ENCODE measurements around the gene SLC36A4. TPM values are rescaled to one million over a fixed set of nuclear protein-coding genes. Genes with fewer than 3 reads are reported as not detected.

The SLC36A4 gene
- total and polyA plus RNA-seq, 2 of the 13 experiments (the other 11 are each of a cell fraction or from before 2014, with no cell fraction given), result 7.3 to 9.5 TPM

DNA sequence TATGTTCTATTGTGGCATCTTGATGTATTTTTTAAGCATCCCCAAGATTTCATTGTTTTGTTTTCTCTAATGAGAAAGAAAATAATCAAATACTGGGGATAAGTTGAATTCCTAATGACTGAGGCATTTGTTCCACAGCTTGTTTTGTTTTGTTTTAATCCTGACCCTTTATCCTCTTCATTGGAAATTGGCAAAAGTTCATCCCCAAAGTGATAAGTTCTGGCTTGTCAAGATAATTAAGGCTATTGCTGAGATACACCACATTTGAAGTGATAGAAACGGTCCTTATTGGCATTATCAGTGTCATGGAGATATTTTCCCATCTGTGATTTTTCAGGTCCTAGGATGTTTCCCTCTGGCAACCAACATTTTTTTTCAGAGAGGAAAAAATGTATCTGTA, 65.0 kb downstream of the SLC36A4 start:
- TF ChIP-seq ZFP41 (CRISPR knock-in tag; IDR thresholded peaks at IDR 0.05; ENCODE audit: borderline replicate concordance) (no peak), FOXO1 (CRISPR knock-in tag; IDR thresholded peaks at IDR 0.05) (no peak), HES4 (CRISPR knock-in tag; IDR thresholded peaks at IDR 0.05; ENCODE audit: borderline replicate concordance) (no peak), CHD4 (IDR thresholded peaks at IDR 0.05; ENCODE audit: borderline replicate concordance, low read length) (no peak), ZNF460 (CRISPR knock-in tag; IDR thresholded peaks at IDR 0.05; ENCODE audit: borderline replicate concordance) (no peak), ZNF580 (CRISPR knock-in tag; IDR thresholded peaks at IDR 0.05; ENCODE audit: borderline replicate concordance, low read depth) (no peak), ZNF343 (CRISPR knock-in tag; IDR thresholded peaks at IDR 0.05) (no peak), SIN3B (IDR thresholded peaks at IDR 0.05; ENCODE audit: low read length) (no peak), ZBTB44 (CRISPR knock-in tag; IDR thresholded peaks at IDR 0.05) (no peak), ZNF567 (CRISPR knock-in tag; IDR thresholded peaks at IDR 0.05; ENCODE audit: borderline replicate concordance) (no peak), MLLT10 (CRISPR knock-in tag; IDR thresholded peaks at IDR 0.05) (no peak), ZNF879 (CRISPR knock-in tag; IDR thresholded peaks at IDR 0.05) (no peak), MTF1 (CRISPR knock-in tag; IDR thresholded peaks at IDR 0.05) (no peak), CCAR2 (optimal IDR thresholded peaks at IDR 0.05; ENCODE audit: low read depth, low read length) (no peak), TRIM24 (CRISPR knock-in tag; IDR thresholded peaks at IDR 0.05) (no peak), MAF1 (CRISPR knock-in tag; IDR thresholded peaks at IDR 0.05; ENCODE audit: borderline replicate concordance) (no peak), TAF15 (IDR thresholded peaks at IDR 0.05; ENCODE audit: low read depth, low read length, poor library complexity, severe bottlenecking) (no peak)
- TF ChIP-seq, protein P1, sequence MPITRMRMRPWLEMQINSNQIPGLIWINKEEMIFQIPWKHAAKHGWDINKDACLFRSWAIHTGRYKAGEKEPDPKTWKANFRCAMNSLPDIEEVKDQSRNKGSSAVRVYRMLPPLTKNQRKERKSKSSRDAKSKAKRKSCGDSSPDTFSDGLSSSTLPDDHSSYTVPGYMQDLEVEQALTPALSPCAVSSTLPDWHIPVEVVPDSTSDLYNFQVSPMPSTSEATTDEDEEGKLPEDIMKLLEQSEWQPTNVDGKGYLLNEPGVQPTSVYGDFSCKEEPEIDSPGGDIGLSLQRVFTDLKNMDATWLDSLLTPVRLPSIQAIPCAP (CRISPR knock-in tag; IDR thresholded peaks at IDR 0.05; ENCODE audit: low read depth), result no peak
- ATAC-seq, result no peak
- Histone ChIP-seq H3K27me3 (ENCODE audit: control insufficient read depth in 1 of 2, insufficient read depth in 2 of 2, low read length in 2 of 2) (no peaks in the 10 kb centered on the region), H3K79me2 (ENCODE audit: insufficient read depth, low read length) (no peaks in the 10 kb centered on the region), H4K20me1 (ENCODE audit: insufficient read depth, low read length) (no peaks in the 10 kb centered on the region), H3K9ac (ENCODE audit: insufficient read depth, low read depth, low read length) (no peak overlapping the region), H3K9me3 (ENCODE audit: low read length) (no peaks in the 10 kb centered on the region), H3K27ac (ENCODE audit: extremely low read length, insufficient read depth, low read length) (no peak overlapping the region), H3K4me1 (ENCODE audit: insufficient read depth, low read length) (no peaks in the 10 kb centered on the region), H3K36me3 (replicated peaks in 1 of 2; ENCODE audit: control insufficient read depth in 1 of 2, insufficient read depth in 2 of 2, low read length in 2 of 2) (no peaks in the 10 kb centered on the region), H2AFZ (ENCODE audit: low read length) (no peak overlapping the region), H3K4me2 (ENCODE audit: low read depth, low read length) (no peak overlapping the region), H3K4me3 (replicated peaks in 1 of 3; ENCODE audit: insufficient read depth in 1 of 3, low read depth in 2 of 3, low read length in 3 of 3) (no peak overlapping the region)
- CTCF ChIA-PET (ENCODE audit: low intra/inter-chr PET ratio, low total read pairs), result no interaction called here
- in situ Hi-C loops (cut with HindIII; ENCODE audit: extremely low pct_ligation_motif_present, low pct_unique_long_range_greater_than_20kb) (no loop called here), intact Hi-C loops (cut with micrococcal nuclease; ENCODE audit: unreplicated experiment) (no loop called here)
- POLR2A ChIA-PET, result no interaction called here
- no peak for FAIRE-seq
- BruUV-seq (replicated peaks), result no TSS peak
- 57% methylated on average over 1 of the region's 1 CpG for WGBS (ENCODE audit: low lambda C conversion rate)
- no peak for DNase-seq (ENCODE audit: low spot score)

All from HepG2 (cell line).